H1 (cell line): Measurements from ENCODE around the gene KCP. TPM values are rescaled to one million over a fixed set of nuclear protein-coding genes. Genes with fewer than 3 reads are reported as not detected.

Experiments
- CTCF ChIA-PET: fragments of 300-600 bp; sonication (Branson Sonifier 250); formaldehyde crosslinking; loops from one replicate; lab custom pipeline; 2021; ENCODE audit not compliant: partially characterized antibody; lab: Charles Lee
- POLR2A ChIA-PET: fragments of 300-600 bp; sonication (Branson Sonifier 250); formaldehyde crosslinking; loops from one replicate; lab custom pipeline; 2021; ENCODE audit warnings: inconsistent platforms; ENCODE audit not compliant: partially characterized antibody; lab: Charles Lee
- DNase-seq, 2 experiments: peaks; one replicate each; pipeline versions ENCODE4 v3.0.0 to v3.0.0-alpha.2; 2010 to 2022; ENCODE audit warnings: low spot score in 2 of 2, low read depth in 1 of 2, mixed read lengths in 1 of 2
- FAIRE-seq: peaks from 2 replicates; lab custom pipeline; 2011; peaks lifted over from hg19 to GRCh38; lab: Jason Lieb, UNC
- H2AFZ ChIP-seq: 2 replicates; pipeline ENCODE4 v1.8.1; 2012; ENCODE audit warnings: low read length, inconsistent platforms
- H2AK5ac ChIP-seq: 2 replicates; pipeline ENCODE4 v1.6.1; 2013; ENCODE audit warnings: low read depth, low read length
- H2BK120ac ChIP-seq: replicated peaks from 2 replicates; pipeline ENCODE3; 2013; ENCODE audit warnings: low read depth, low read length, inconsistent platforms
- H2BK12ac ChIP-seq: 2 replicates; pipeline ENCODE4 v1.6.1; 2013; ENCODE audit warnings: low read depth, low read length
- H2BK15ac ChIP-seq: 2 replicates; pipeline ENCODE4 v1.6.1; 2013; ENCODE audit warnings: low read length
- H2BK20ac ChIP-seq: 2 replicates; pipeline ENCODE4 v1.6.1; 2013; ENCODE audit warnings: low read length
- H2BK5ac ChIP-seq: 2 replicates; pipeline ENCODE4 v1.6.1; 2013; ENCODE audit warnings: low read depth, low read length
- H3K14ac ChIP-seq: 2 replicates; pipeline ENCODE4 v1.6.1; 2013; ENCODE audit warnings: inconsistent platforms; ENCODE audit not compliant: insufficient read length
- H3K18ac ChIP-seq: 2 replicates; pipeline ENCODE4 v1.6.1; 2013; ENCODE audit warnings: low read length; ENCODE audit errors: extremely low read depth
- H3K23ac ChIP-seq: 2 replicates; pipeline ENCODE4 v1.6.1; 2013; ENCODE audit warnings: inconsistent platforms; ENCODE audit not compliant: insufficient read length
- H3K23me2 ChIP-seq: 2 replicates; pipeline ENCODE4 v1.6.1; 2013; ENCODE audit warnings: low read depth, low read length
- H3K27ac ChIP-seq: 2 replicates; pipeline ENCODE4 v1.6.1; 2011; ENCODE audit warnings: low read depth, low read length, inconsistent platforms
- H3K27me3 ChIP-seq, 4 experiments: replicated peaks in 1 of 4; 1 replicate in 1 of 4; 2 replicates in 3 of 4; pipeline versions ENCODE4 v1.6.1 to v1.8.1; 2011 to 2013; ENCODE audit warnings: low read length in 3 of 4, mild to moderate bottlenecking in 3 of 4, inconsistent platforms in 2 of 4, mixed read lengths in 2 of 4, moderate library complexity in 1 of 4; ENCODE audit not compliant: control insufficient read depth in 3 of 4, insufficient read depth in 3 of 4; ENCODE audit errors: extremely low read depth in 1 of 4
- H3K36me3 ChIP-seq, 4 experiments: 2 replicates each; pipeline versions ENCODE4 v1.6.1 to v1.8.1; 2011 to 2013; ENCODE audit warnings: mild to moderate bottlenecking in 4 of 4, low read length in 3 of 4, moderate library complexity in 2 of 4, control low read depth in 1 of 4, inconsistent platforms in 1 of 4; ENCODE audit not compliant: insufficient read depth in 4 of 4, control insufficient read depth in 2 of 4
- H3K4ac ChIP-seq: replicated peaks from 2 replicates; pipeline ENCODE3; 2013; ENCODE audit warnings: low read length, low read depth, mixed read lengths, inconsistent platforms; ENCODE audit not compliant: insufficient read length
- H3K4me1 ChIP-seq, 4 experiments: replicated peaks in 1 of 4; 1 replicate in 1 of 4; 2 replicates in 3 of 4; pipeline versions ENCODE4 v1.6.1 to v1.8.1; 2011 to 2013; ENCODE audit warnings: low read length in 3 of 4, inconsistent platforms in 2 of 4, mixed read lengths in 1 of 4; ENCODE audit not compliant: insufficient read depth in 4 of 4, control insufficient read depth in 3 of 4
- H3K4me2 ChIP-seq, 2 experiments: 2 replicates each; pipeline versions ENCODE4 v1.6.1 to v1.8.1; 2011 to 2013; ENCODE audit warnings: low read depth in 2 of 2, low read length in 2 of 2, control low read depth in 1 of 2, inconsistent platforms in 1 of 2, mild to moderate bottlenecking in 1 of 2; ENCODE audit not compliant: insufficient read depth in 1 of 2
- H3K4me3 ChIP-seq, 4 experiments: fragments of 200-600, 300-600 bp in 1 of 4; sonication (generic), shearing (Covaris generic), sonication (Bioruptor Twin) in 1 of 4; 2 replicates each; pipeline versions ENCODE4 v1.5.1 to v1.8.1; 2011 to 2016; ENCODE audit warnings: low read length in 4 of 4, low read depth in 3 of 4, control low read depth in 2 of 4, inconsistent platforms in 2 of 4, mild to moderate bottlenecking in 2 of 4, mixed read lengths in 1 of 4, moderate library complexity in 1 of 4; ENCODE audit not compliant: insufficient read depth in 2 of 4; ENCODE audit errors: extremely low read depth in 1 of 4
- H3K56ac ChIP-seq: replicated peaks from 2 replicates; pipeline ENCODE3; 2013; ENCODE audit warnings: low read depth, mild to moderate bottlenecking, mixed read lengths, low read length, inconsistent platforms; ENCODE audit not compliant: insufficient read length
- H3K79me1 ChIP-seq: 2 replicates; pipeline ENCODE4 v1.6.1; 2013; ENCODE audit warnings: low read depth, low read length, control low read depth
- H3K79me2 ChIP-seq, 2 experiments: 2 replicates each; pipeline versions ENCODE4 v1.6.1 to v1.8.1; 2012 to 2013; ENCODE audit warnings: low read length in 2 of 2, mild to moderate bottlenecking in 2 of 2, inconsistent platforms in 1 of 2; ENCODE audit not compliant: insufficient read depth in 2 of 2, control insufficient read depth in 1 of 2
- H3K9ac ChIP-seq, 4 experiments: replicated peaks in 1 of 4; 1 replicate in 1 of 4; 2 replicates in 3 of 4; pipeline versions ENCODE4 v1.6.1 to v1.8.1; 2011 to 2013; ENCODE audit warnings: low read depth in 3 of 4, low read length in 3 of 4, control low read depth in 2 of 4, mild to moderate bottlenecking in 2 of 4, moderate library complexity in 2 of 4, inconsistent platforms in 1 of 4; ENCODE audit errors: extremely low read depth in 1 of 4
- H3K9me3 ChIP-seq, 2 experiments: 2 replicates each; pipeline versions ENCODE4 v1.6.1 to v1.8.1; 2012 to 2013; ENCODE audit warnings: mild to moderate bottlenecking in 2 of 2, moderate library complexity in 2 of 2, control low read depth in 1 of 2, inconsistent platforms in 1 of 2, low read depth in 1 of 2, low read length in 1 of 2, mixed read lengths in 1 of 2; ENCODE audit not compliant: insufficient read depth in 2 of 2
- H4K20me1 ChIP-seq, 2 experiments: replicated peaks in 1 of 2; 2 replicates each; pipeline versions ENCODE3 to v1.8.1; 2011 to 2013; ENCODE audit warnings: inconsistent platforms in 2 of 2, low read length in 2 of 2, mild to moderate bottlenecking in 1 of 2; ENCODE audit not compliant: insufficient read depth in 2 of 2, control insufficient read depth in 1 of 2
- H4K5ac ChIP-seq: 2 replicates; pipeline ENCODE4 v1.6.1; 2013; ENCODE audit warnings: low read length, low read depth, mixed read lengths, inconsistent platforms; ENCODE audit not compliant: insufficient read length
- H4K8ac ChIP-seq: 2 replicates; pipeline ENCODE4 v1.8.0; 2013; ENCODE audit warnings: mild to moderate bottlenecking, moderate library complexity, low read length, inconsistent platforms; ENCODE audit not compliant: insufficient read depth; ENCODE audit errors: extremely low read depth
- H4K91ac ChIP-seq: replicated peaks from 2 replicates; pipeline ENCODE3; 2013; ENCODE audit warnings: low read length, mixed read lengths, inconsistent platforms; ENCODE audit not compliant: insufficient read length
- RXRA ChIP-seq: IDR thresholded peaks from 2 replicates; pipeline ENCODE4 v1.6.1; 2011; ENCODE audit warnings: low read depth, mild to moderate bottlenecking, low read length, moderate library complexity; ENCODE audit not compliant: insufficient read depth
- WGBS, 2 experiments: shearing (Covaris generic) in 1 of 2; methylation state at CpG; one replicate each; pipeline versions ENCODE4 v1.1.6 to v1.1.7; 2013 to 2015; ENCODE audit warnings: low lambda C conversion rate in 2 of 2, mixed read lengths in 2 of 2, inconsistent platforms in 1 of 2, low coverage in 1 of 2, missing lambda C conversion rate in 1 of 2; ENCODE audit not compliant: insufficient replicate concordance in 2 of 2, insufficient coverage in 1 of 2, insufficient read length in 1 of 2; ENCODE audit errors: extremely low coverage in 1 of 2, missing lambda C conversion rate in 1 of 2; 5-methylcytosine and 5-hydroxymethylcytosine counted together
- polyA plus RNA-seq, 7 experiments: library from polyadenylated mRNA; depleted of rRNA in 3 of 7; stranded (reverse) in 5 of 7; unstranded in 2 of 7; fragments of >200 nt in 5 of 7; fragments of 200-250 nt in 2 of 7; gene quantifications; 1 replicate in 5 of 7; 2 replicates in 1 of 7; 4 replicates in 1 of 7; pipeline versions ENCODE4 v1.2.1 to v1.2.3, GENCODE V29; 2011 to 2013; ENCODE audit warnings: missing spikeins in 2 of 7, mixed read lengths in 2 of 7
- total RNA-seq: library from RNA; stranded (reverse); fragmentation: NEBNext Ultra II Directional; extraction: Animal tissue kit (Norgen Biotek cat#: 25700); gene quantifications from 2 replicates; pipeline ENCODE4 v1.2.1, GENCODE V29; 2021

The KCP gene
- total and polyA plus RNA-seq, 2 of the 8 experiments (the other 6 are each of a cell fraction or from before 2014, with no cell fraction given), result 1.3 to 2.0 TPM

- no peak overlapping the region for H3K27ac ChIP-seq
- H3K56ac ChIP-seq, result no peak overlapping the region
- H4K8ac ChIP-seq, result no peak overlapping the region
- peak overlapping the region; percentile 39; the same call in 1 of the 2 replicates for H2AFZ ChIP-seq
- H3K18ac ChIP-seq, result no peak overlapping the region
- POLR2A ChIA-PET, result interaction anchor here (1.2 to 2.0 kb wide), 4 partner anchors 12 to 47 kb away, joined by 3 to 5 read pairs (median 4); no protein-coding TSS in a partner anchor
- H3K14ac ChIP-seq, result no peak overlapping the region
- no peaks in the 10 kb centered on the region for H3K9me3 ChIP-seq
- H2BK12ac ChIP-seq, result peak overlapping the region; percentile 50; the same call in 1 of the 2 replicates
- no peaks in the 10 kb centered on the region for H4K20me1 ChIP-seq
- peak in 1 of 2 experiments; percentile 42 for DNase-seq
- H2BK120ac ChIP-seq, result no peak overlapping the region
- FAIRE-seq, result no peak
- H3K23ac ChIP-seq, result no peak overlapping the region
- H3K4me3 ChIP-seq, result peak overlapping the region; percentile 37 to 67 (median 52); a peak in 5 of 8 replicates
- peaks cover 11% of the 10 kb centered on the region; the same call in 1 of the 2 replicates for H3K23me2 ChIP-seq
- no peak overlapping the region for H3K9ac ChIP-seq
- no peak for TF ChIP-seq RXRA
- no peaks in the 10 kb centered on the region for H3K79me2 ChIP-seq
- CTCF ChIA-PET, result interaction anchor here (1.1 to 4.5 kb wide), 6 partner anchors 10 to 77 kb away, joined by 3 to 42 read pairs (median 4); no protein-coding TSS in a partner anchor
- H3K36me3 ChIP-seq, result no peaks in the 10 kb centered on the region
- H4K91ac ChIP-seq, result no peak overlapping the region
- peaks cover 5 to 44% (median 29%) of the 10 kb centered on the region in 4 experiments; a peak in 6 of 7 replicates for H3K27me3 ChIP-seq
- H3K4ac ChIP-seq, result no peak overlapping the region
- WGBS, 2 experiments, result 79% methylated on average over 5 of the region's 6 CpGs; no CpG with 5 or more reads in 1 of the 2 experiments
- no peak overlapping the region for H2BK15ac ChIP-seq
- no peak overlapping the region for H2BK5ac ChIP-seq
- H3K4me2 ChIP-seq, result peak overlapping the region; percentile 89 to 91
- no peaks in the 10 kb centered on the region for H3K79me1 ChIP-seq
- no peak overlapping the region for H2BK20ac ChIP-seq
- H4K5ac ChIP-seq, result no peak overlapping the region
- H2AK5ac ChIP-seq, result no peak overlapping the region
- peaks cover 4 to 30% (median 19%) of the 10 kb centered on the region in 4 experiments for H3K4me1 ChIP-seq
Observed at GRCh38 chr7:128908750-128909624, 1.5 kb downstream of the KCP start.
